Measurements from ENCODE around the gene NCOA3.

Gene NCOA3

GRCh38 chr20:47703748-47704147 is 202.1 kb downstream of the NCOA3 start:
- Histone ChIP-seq H3K27me3 (ENCODE audit: control insufficient read depth, insufficient read depth, low read length) (no peaks in the 10 kb centered on the region), H3K9ac (ENCODE audit: low read length) (no peak overlapping the region), H3K9me3 (ENCODE audit: control insufficient read depth, insufficient read depth, low read depth, low read length) (no peaks in the 10 kb centered on the region), H3K27ac (ENCODE audit: low read depth, low read length) (no peak overlapping the region), H3K4me1 (ENCODE audit: control insufficient read depth, insufficient read depth, low read length) (no peaks in the 10 kb centered on the region), H3K4me3 (ENCODE audit: low read depth, low read length) (no peak overlapping the region), H3K36me3 (ENCODE audit: control insufficient read depth, insufficient read depth, low read length) (peaks cover 19% of the 10 kb centered on the region)

DNA sequence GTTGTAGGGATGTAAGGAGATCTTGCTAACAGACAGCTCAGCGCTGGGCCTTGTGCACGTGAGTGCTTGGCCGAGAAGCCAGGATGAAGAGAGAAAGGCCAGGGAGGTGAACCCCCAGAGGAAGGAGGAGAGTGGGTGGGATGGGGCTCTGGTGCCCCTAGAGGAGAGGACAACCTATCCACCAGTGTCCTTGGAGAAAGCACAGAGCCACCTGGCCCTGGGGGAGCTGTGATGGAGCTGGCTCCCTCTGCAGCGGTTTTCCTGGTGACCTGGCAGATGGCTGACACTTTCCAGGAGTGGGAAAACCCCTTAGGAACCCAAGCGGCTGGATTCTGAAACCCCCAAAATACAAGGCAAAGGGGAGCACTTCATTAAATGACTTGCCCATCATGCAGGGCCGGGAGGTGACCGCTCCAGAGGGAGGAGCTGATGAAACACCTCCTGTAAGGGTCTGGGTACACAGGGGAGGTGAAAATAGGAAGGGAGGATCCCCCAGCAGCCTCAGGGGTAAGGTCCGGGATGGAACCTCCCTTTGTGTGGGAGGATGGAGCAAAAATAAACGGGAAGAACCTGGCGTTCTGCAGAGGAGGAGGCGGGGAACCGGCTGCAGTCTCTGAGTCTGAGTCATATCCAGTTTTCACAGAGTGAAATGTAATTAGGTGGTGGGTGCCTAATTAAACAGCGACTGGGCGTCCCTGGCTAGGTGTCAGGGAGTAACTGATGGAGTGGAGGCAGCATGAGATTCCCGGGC is 203.2 kb downstream of the NCOA3 start:
- H3K27me3 ChIP-seq (ENCODE audit: control insufficient read depth, insufficient read depth, low read length): no peaks in the 10 kb centered on the region
- no peak overlapping the region for H3K9ac ChIP-seq (ENCODE audit: low read length)
- no peaks in the 10 kb centered on the region for H3K9me3 ChIP-seq (ENCODE audit: control insufficient read depth, insufficient read depth, low read depth, low read length)
- H3K4me1 ChIP-seq (ENCODE audit: control insufficient read depth, insufficient read depth, low read length): no peaks in the 10 kb centered on the region
- H3K36me3 ChIP-seq (ENCODE audit: control insufficient read depth, insufficient read depth, low read length): peaks cover 12% of the 10 kb centered on the region
- no peak overlapping the region for H3K4me3 ChIP-seq (ENCODE audit: low read depth, low read length)
- H3K27ac ChIP-seq (ENCODE audit: low read depth, low read length): no peak overlapping the region

DNA sequence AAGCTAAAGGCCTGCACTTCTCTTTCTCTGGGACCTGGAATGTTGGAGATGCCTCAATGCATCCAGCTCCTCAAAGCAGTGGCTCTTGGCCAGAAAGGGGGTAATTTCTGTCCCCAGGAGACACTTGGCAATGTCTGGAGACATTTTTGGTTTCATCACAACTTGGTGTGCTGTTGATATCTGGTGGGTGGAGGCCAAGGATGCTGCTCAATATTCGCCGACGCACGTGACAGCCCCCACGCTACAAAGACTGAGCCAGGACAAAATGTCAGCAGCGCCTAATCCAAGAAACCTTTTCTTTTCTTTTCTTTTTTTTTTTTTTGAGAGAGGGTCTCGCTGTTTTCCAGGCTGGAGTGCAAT is 203.8 kb downstream of the NCOA3 start:
- Histone ChIP-seq H3K27ac (ENCODE audit: low read depth, low read length) (no peak overlapping the region), H3K27me3 (ENCODE audit: control insufficient read depth, insufficient read depth, low read length) (no peaks in the 10 kb centered on the region), H3K36me3 (ENCODE audit: control insufficient read depth, insufficient read depth, low read length) (peaks cover 12% of the 10 kb centered on the region), H3K4me3 (ENCODE audit: low read depth, low read length) (no peak overlapping the region), H3K9me3 (ENCODE audit: control insufficient read depth, insufficient read depth, low read depth, low read length) (no peaks in the 10 kb centered on the region), H3K9ac (ENCODE audit: low read length) (no peak overlapping the region), H3K4me1 (ENCODE audit: control insufficient read depth, insufficient read depth, low read length) (no peaks in the 10 kb centered on the region)

DNA sequence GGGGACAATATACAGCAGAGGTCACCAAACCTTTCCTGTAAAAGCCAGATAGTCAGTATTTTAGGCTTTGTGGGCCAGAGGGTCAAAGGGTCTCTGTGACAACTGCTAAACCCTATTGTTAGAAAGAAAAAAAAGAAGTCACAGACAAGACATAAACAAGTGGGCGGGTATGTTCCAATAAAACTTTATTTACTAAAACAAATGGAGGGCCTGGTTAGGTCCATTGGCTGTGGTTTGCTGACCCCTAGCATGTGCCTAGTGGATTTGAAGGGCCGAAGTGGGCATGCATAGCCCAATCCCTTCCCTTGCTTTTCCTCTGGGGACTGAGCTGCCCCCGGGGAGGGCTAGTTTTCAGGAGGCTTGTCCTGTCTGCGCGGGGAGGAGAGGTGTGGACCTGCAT is 204.7 kb downstream of the NCOA3 start:
- Histone ChIP-seq H3K9ac (ENCODE audit: low read length) (no peak overlapping the region), H3K4me3 (ENCODE audit: low read depth, low read length) (no peak overlapping the region), H3K9me3 (ENCODE audit: control insufficient read depth, insufficient read depth, low read depth, low read length) (no peaks in the 10 kb centered on the region), H3K27me3 (ENCODE audit: control insufficient read depth, insufficient read depth, low read length) (no peaks in the 10 kb centered on the region), H3K36me3 (ENCODE audit: control insufficient read depth, insufficient read depth, low read length) (peaks cover 7% of the 10 kb centered on the region), H3K27ac (ENCODE audit: low read depth, low read length) (no peak overlapping the region), H3K4me1 (ENCODE audit: control insufficient read depth, insufficient read depth, low read length) (no peaks in the 10 kb centered on the region)
